HG02884 (cell line): ENCODE results near the gene JUNB.

Experiments
- ATAC-seq: cut with Tn5 transposase; IDR thresholded peaks from one replicate; pipeline ENCODE4 v1.9.1; 2021; ENCODE audit warnings: mild to moderate bottlenecking, moderate library complexity; ENCODE audit not compliant: unreplicated experiment

The JUNB gene

DNA sequence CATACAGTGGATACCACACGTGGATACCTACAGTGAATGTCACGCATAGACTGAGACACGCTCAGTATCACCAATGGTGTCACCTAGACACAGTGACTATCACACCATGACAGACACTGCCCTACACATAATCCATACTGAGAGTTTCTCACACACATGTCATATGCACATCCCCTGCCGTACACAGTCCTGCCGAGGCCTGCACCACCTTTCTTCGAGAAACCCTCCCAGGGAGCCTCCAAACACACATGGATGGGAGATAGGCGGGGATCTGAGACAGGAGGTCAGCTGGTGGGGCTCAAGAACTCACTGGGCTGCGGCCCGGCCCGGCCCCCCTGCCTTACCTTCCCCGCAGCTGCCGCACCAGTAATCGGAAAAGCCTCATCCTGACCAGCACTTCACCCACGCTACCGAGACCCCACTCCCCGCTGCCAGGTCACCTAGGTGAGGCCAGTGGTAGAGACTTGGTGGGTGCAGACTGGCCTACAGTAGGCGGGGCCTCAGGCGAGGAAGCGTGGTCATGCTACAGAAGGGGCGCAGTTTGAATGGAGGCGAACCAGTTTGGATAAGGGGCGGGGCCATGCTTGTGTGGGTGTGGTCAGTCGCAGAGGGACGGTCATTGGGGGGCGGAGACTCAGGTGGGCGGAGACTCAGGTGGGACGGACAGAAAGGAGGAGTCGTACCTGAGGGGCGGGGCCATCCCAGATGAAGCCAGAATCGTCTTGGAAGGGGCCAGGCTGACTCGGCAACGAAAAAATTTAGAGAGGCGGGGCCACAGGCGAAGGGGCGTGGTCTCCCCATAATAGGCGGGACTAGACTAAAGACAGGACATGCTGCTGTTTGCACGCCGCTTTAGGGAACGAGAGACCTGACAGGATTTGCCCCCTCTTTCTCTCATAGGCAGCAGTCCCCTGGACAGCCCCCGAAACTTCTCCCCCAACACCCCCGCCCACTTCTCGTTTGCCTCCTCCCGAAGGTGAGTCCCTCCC, 49.1 kb downstream of the JUNB start:
- no peak for ATAC-seq

- ATAC-seq, result no peak
Measured at GRCh38 chr19:12841094-12841493, 49.8 kb downstream of the JUNB start.

GRCh38 chr19:12842511-12842910, 51.2 kb downstream of the JUNB start:
- no peak for ATAC-seq
